Measurements from ENCODE around the gene GMDS. TPM values are rescaled to one million over a fixed set of nuclear protein-coding genes. Genes with fewer than 3 reads are reported as not detected.

Gene GMDS
- total and polyA plus RNA-seq, 2 of the 13 experiments (the other 11 are each of a cell fraction or from before 2014, with no cell fraction given) = 64.4 to 112 TPM

DNA sequence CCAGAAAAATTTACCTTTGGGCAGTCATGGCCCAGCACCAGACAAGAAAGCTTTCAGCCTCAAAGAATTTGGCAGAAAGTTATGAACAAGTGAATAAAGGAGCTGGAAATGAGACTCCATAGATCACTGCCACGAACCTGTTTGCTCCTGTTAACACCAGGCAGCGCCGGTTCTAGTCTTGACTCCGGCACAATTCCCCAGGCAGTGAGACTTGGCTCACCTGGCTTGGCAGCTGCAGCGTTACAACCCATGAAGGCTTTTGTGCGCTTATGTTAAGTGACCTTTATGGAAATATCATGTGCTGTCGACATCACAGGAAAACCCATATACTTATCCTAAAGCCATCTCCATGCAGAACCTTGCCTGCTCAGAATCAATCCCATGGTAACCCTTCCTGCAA, 657.9 kb downstream of the GMDS start:
- H3K9me3 ChIP-seq (ENCODE audit: low read length) = no peaks in the 10 kb centered on the region
- no peak overlapping the region for H3K4me2 ChIP-seq (ENCODE audit: low read depth, low read length)
- ChIA-PET POLR2A (no interaction called here), CTCF (ENCODE audit: low intra/inter-chr PET ratio, low total read pairs) (no interaction called here)
- no peak overlapping the region for H2AFZ ChIP-seq (ENCODE audit: low read length)
- ATAC-seq (no peak), FAIRE-seq (peak; percentile 12), DNase-seq (ENCODE audit: low spot score) (no peak)
- no peak overlapping the region for H3K27ac ChIP-seq (ENCODE audit: extremely low read length, insufficient read depth, low read length)
- H3K79me2 ChIP-seq (ENCODE audit: insufficient read depth, low read length) = no peaks in the 10 kb centered on the region
- H3K27me3 ChIP-seq (ENCODE audit: control insufficient read depth in 1 of 2, insufficient read depth in 2 of 2, low read length in 2 of 2) = peaks cover 2 to 18% of the 10 kb centered on the region in 2 experiments; a peak in 2 of 5 replicates
- H3K9ac ChIP-seq (ENCODE audit: insufficient read depth, low read depth, low read length) = no peak overlapping the region
- no TSS peak for BruUV-seq (replicated peaks)
- peaks cover 16% of the 10 kb centered on the region for H3K4me1 ChIP-seq (ENCODE audit: insufficient read depth, low read length)
- TF ChIP-seq BATF2 (CRISPR knock-in tag; IDR thresholded peaks at IDR 0.05) (no peak), MXI1 (IDR thresholded peaks at IDR 0.05; ENCODE audit: borderline replicate concordance, low read depth, low read length) (no peak), HNRNPUL1 (IDR thresholded peaks at IDR 0.05; ENCODE audit: low read depth, low read length) (no peak), ZNF354B (CRISPR knock-in tag; IDR thresholded peaks at IDR 0.05) (no peak), FOXP1 (IDR thresholded peaks at IDR 0.05) (no peak), FOXP1 (CRISPR knock-in tag; IDR thresholded peaks at IDR 0.05) (no peak), ZNF281 (CRISPR knock-in tag; IDR thresholded peaks at IDR 0.05; ENCODE audit: borderline replicate concordance) (no peak), ZNF30 (CRISPR knock-in tag; IDR thresholded peaks at IDR 0.05) (no peak), SIX1 (CRISPR knock-in tag; IDR thresholded peaks at IDR 0.05; ENCODE audit: borderline replicate concordance) (no peak), ZNF496 (CRISPR knock-in tag; IDR thresholded peaks at IDR 0.05; ENCODE audit: insufficient replicate concordance) (no peak), ZBTB7B (CRISPR knock-in tag; IDR thresholded peaks at IDR 0.05) (no peak), SUZ12 (IDR thresholded peaks at IDR 0.05; ENCODE audit: low read depth, low read length) (no peak), IRF1 (CRISPR knock-in tag; IDR thresholded peaks at IDR 0.05; ENCODE audit: low read depth) (no peak), STAG1 (CRISPR knock-in tag; IDR thresholded peaks at IDR 0.05) (no peak), ZC3H4 (CRISPR knock-in tag; IDR thresholded peaks at IDR 0.05; ENCODE audit: borderline replicate concordance) (no peak), ZNF615 (CRISPR knock-in tag; IDR thresholded peaks at IDR 0.05; ENCODE audit: borderline replicate concordance) (no peak), ZNF256 (CRISPR knock-in tag; conservative IDR thresholded peaks at IDR 0.05) (no peak), NFATC3 (CRISPR knock-in tag; IDR thresholded peaks at IDR 0.05) (no peak), ZFAT (CRISPR knock-in tag; conservative IDR thresholded peaks at IDR 0.05) (no peak)
- TF ChIP-seq, protein P1, sequence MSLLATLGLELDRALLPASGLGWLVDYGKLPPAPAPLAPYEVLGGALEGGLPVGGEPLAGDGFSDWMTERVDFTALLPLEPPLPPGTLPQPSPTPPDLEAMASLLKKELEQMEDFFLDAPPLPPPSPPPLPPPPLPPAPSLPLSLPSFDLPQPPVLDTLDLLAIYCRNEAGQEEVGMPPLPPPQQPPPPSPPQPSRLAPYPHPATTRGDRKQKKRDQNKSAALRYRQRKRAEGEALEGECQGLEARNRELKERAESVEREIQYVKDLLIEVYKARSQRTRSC (CRISPR knock-in tag; IDR thresholded peaks at IDR 0.05; ENCODE audit: low read depth) = no peak
- in situ Hi-C loops (cut with HindIII; ENCODE audit: extremely low pct_ligation_motif_present, low pct_unique_long_range_greater_than_20kb) = no loop called here
- H3K4me3 ChIP-seq (replicated peaks in 1 of 3; ENCODE audit: insufficient read depth in 1 of 3, low read depth in 2 of 3, low read length in 3 of 3) = no peak overlapping the region
- no peaks in the 10 kb centered on the region for H3K36me3 ChIP-seq (replicated peaks in 1 of 2; ENCODE audit: control insufficient read depth in 1 of 2, insufficient read depth in 2 of 2, low read length in 2 of 2)
- intact Hi-C loops (cut with micrococcal nuclease; ENCODE audit: unreplicated experiment) = no loop called here
- WGBS (ENCODE audit: low lambda C conversion rate) = 74% methylated on average over 7 of the region's 7 CpGs
- no peaks in the 10 kb centered on the region for H4K20me1 ChIP-seq (ENCODE audit: insufficient read depth, low read length)
